ENCODE data around the gene STRIP1.

Gene STRIP1

GRCh38 chr1:110032327-110032726 lies 2.1 kb upstream of the STRIP1 start:
- Histone ChIP-seq H3K9ac (ENCODE audit: insufficient read length, low read depth) (no peak overlapping the region), H3K36me3 (ENCODE audit: insufficient read depth, insufficient read length, low read length) (peaks cover 12% of the 10 kb centered on the region), H3K9me3 (ENCODE audit: insufficient read depth, low read length) (no peaks in the 10 kb centered on the region), H3K27me3 (ENCODE audit: insufficient read depth, insufficient read length) (no peaks in the 10 kb centered on the region), H3K4me1 (ENCODE audit: insufficient read depth, insufficient read length) (no peaks in the 10 kb centered on the region), H3K4me3 (ENCODE audit: insufficient read length, low read depth) (no peak overlapping the region)
- no peak for TF ChIP-seq ZNF274 (IDR thresholded peaks at IDR 0.05; ENCODE audit: low read depth, low read length)
- no peak for TF ChIP-seq SUZ12 (IDR thresholded peaks at IDR 0.05; ENCODE audit: extremely low read depth, insufficient read depth, insufficient read length)
- no peak for TF ChIP-seq YY1 (IDR thresholded peaks at IDR 0.05; ENCODE audit: insufficient read depth, insufficient read length)
- DNase-seq (ENCODE audit: low read depth, low spot score), result no peak

GRCh38 chr1:110033421-110033820 lies 1.0 kb upstream of the STRIP1 start:
- TF ChIP-seq YY1 (IDR thresholded peaks at IDR 0.05; ENCODE audit: insufficient read depth, insufficient read length), result no peak
- TF ChIP-seq SUZ12 (IDR thresholded peaks at IDR 0.05; ENCODE audit: extremely low read depth, insufficient read depth, insufficient read length), result no peak
- no peak for TF ChIP-seq ZNF274 (IDR thresholded peaks at IDR 0.05; ENCODE audit: low read depth, low read length)
- H3K36me3 ChIP-seq (ENCODE audit: insufficient read depth, insufficient read length, low read length), result peaks cover 22% of the 10 kb centered on the region
- H3K9ac ChIP-seq (ENCODE audit: insufficient read length, low read depth), result no peak overlapping the region
- H3K27me3 ChIP-seq (ENCODE audit: insufficient read depth, insufficient read length), result no peaks in the 10 kb centered on the region
- H3K4me1 ChIP-seq (ENCODE audit: insufficient read depth, insufficient read length), result no peaks in the 10 kb centered on the region
- no peak for DNase-seq (ENCODE audit: low read depth, low spot score)
- no peak overlapping the region for H3K4me3 ChIP-seq (ENCODE audit: insufficient read length, low read depth)
- no peaks in the 10 kb centered on the region for H3K9me3 ChIP-seq (ENCODE audit: insufficient read depth, low read length)

GRCh38 chr1:110034040-110034450 lies 379 bp upstream of the STRIP1 start:
- TF ChIP-seq ZNF274 (IDR thresholded peaks at IDR 0.05; ENCODE audit: low read depth, low read length), result no peak
- no peak for TF ChIP-seq YY1 (IDR thresholded peaks at IDR 0.05; ENCODE audit: insufficient read depth, insufficient read length)
- TF ChIP-seq SUZ12 (IDR thresholded peaks at IDR 0.05; ENCODE audit: extremely low read depth, insufficient read depth, insufficient read length), result no peak
- H3K9me3 ChIP-seq (ENCODE audit: insufficient read depth, low read length), result no peaks in the 10 kb centered on the region
- no peak for DNase-seq (ENCODE audit: low read depth, low spot score)
- H3K9ac ChIP-seq (ENCODE audit: insufficient read length, low read depth), result no peak overlapping the region
- H3K4me3 ChIP-seq (ENCODE audit: insufficient read length, low read depth), result peak overlapping the region; percentile 83
- H3K4me1 ChIP-seq (ENCODE audit: insufficient read depth, insufficient read length), result no peaks in the 10 kb centered on the region
- no peaks in the 10 kb centered on the region for H3K27me3 ChIP-seq (ENCODE audit: insufficient read depth, insufficient read length)
- H3K36me3 ChIP-seq (ENCODE audit: insufficient read depth, insufficient read length, low read length), result peaks cover 28% of the 10 kb centered on the region

- peak overlapping the region; percentile 83 for H3K4me3 ChIP-seq (ENCODE audit: insufficient read length, low read depth)
- no peaks in the 10 kb centered on the region for H3K9me3 ChIP-seq (ENCODE audit: insufficient read depth, low read length)
- no peaks in the 10 kb centered on the region for H3K27me3 ChIP-seq (ENCODE audit: insufficient read depth, insufficient read length)
- DNase-seq (ENCODE audit: low read depth, low spot score), result peak; percentile 43
- H3K4me1 ChIP-seq (ENCODE audit: insufficient read depth, insufficient read length), result no peaks in the 10 kb centered on the region
- peak overlapping the region; percentile 93 for H3K9ac ChIP-seq (ENCODE audit: insufficient read length, low read depth)
- H3K36me3 ChIP-seq (ENCODE audit: insufficient read depth, insufficient read length, low read length), result peaks cover 41% of the 10 kb centered on the region
- TF ChIP-seq ZNF274 (IDR thresholded peaks at IDR 0.05; ENCODE audit: low read depth, low read length) (no peak), SUZ12 (IDR thresholded peaks at IDR 0.05; ENCODE audit: extremely low read depth, insufficient read depth, insufficient read length) (no peak), YY1 (IDR thresholded peaks at IDR 0.05; ENCODE audit: insufficient read depth, insufficient read length) (no peak)
These were observed 870 bp downstream of the STRIP1 start for GRCh38 chr1:110035236-110035752.

- no peak for DNase-seq (ENCODE audit: low read depth, low spot score)
- Histone ChIP-seq H3K9me3 (ENCODE audit: insufficient read depth, low read length) (no peaks in the 10 kb centered on the region), H3K4me1 (ENCODE audit: insufficient read depth, insufficient read length) (no peaks in the 10 kb centered on the region), H3K27me3 (ENCODE audit: insufficient read depth, insufficient read length) (no peaks in the 10 kb centered on the region), H3K4me3 (ENCODE audit: insufficient read length, low read depth) (no peak overlapping the region), H3K36me3 (ENCODE audit: insufficient read depth, insufficient read length, low read length) (peaks cover 70% of the 10 kb centered on the region), H3K9ac (ENCODE audit: insufficient read length, low read depth) (no peak overlapping the region)
- TF ChIP-seq YY1 (IDR thresholded peaks at IDR 0.05; ENCODE audit: insufficient read depth, insufficient read length), result no peak
- no peak for TF ChIP-seq SUZ12 (IDR thresholded peaks at IDR 0.05; ENCODE audit: extremely low read depth, insufficient read depth, insufficient read length)
- no peak for TF ChIP-seq ZNF274 (IDR thresholded peaks at IDR 0.05; ENCODE audit: low read depth, low read length)
These were observed 3.8 kb downstream of the STRIP1 start for GRCh38 chr1:110038271-110038670.

- no peak for DNase-seq (ENCODE audit: low read depth, low spot score)
- no peak for TF ChIP-seq SUZ12 (IDR thresholded peaks at IDR 0.05; ENCODE audit: extremely low read depth, insufficient read depth, insufficient read length)
- Histone ChIP-seq H3K4me3 (ENCODE audit: insufficient read length, low read depth) (no peak overlapping the region), H3K27me3 (ENCODE audit: insufficient read depth, insufficient read length) (no peaks in the 10 kb centered on the region), H3K36me3 (ENCODE audit: insufficient read depth, insufficient read length, low read length) (peaks cover 84% of the 10 kb centered on the region), H3K9me3 (ENCODE audit: insufficient read depth, low read length) (no peaks in the 10 kb centered on the region), H3K4me1 (ENCODE audit: insufficient read depth, insufficient read length) (no peaks in the 10 kb centered on the region), H3K9ac (ENCODE audit: insufficient read length, low read depth) (no peak overlapping the region)
These were observed 5.2 kb downstream of the STRIP1 start for GRCh38 chr1:110039641-110040040.

GRCh38 chr1:110040548-110040947 lies 6.1 kb downstream of the STRIP1 start:
- no peak for DNase-seq (ENCODE audit: low read depth, low spot score)
- no peak for TF ChIP-seq SUZ12 (IDR thresholded peaks at IDR 0.05; ENCODE audit: extremely low read depth, insufficient read depth, insufficient read length)
- TF ChIP-seq YY1 (IDR thresholded peaks at IDR 0.05; ENCODE audit: insufficient read depth, insufficient read length), result no peak
- no peak for TF ChIP-seq ZNF274 (IDR thresholded peaks at IDR 0.05; ENCODE audit: low read depth, low read length)
- no peak overlapping the region for H3K4me3 ChIP-seq (ENCODE audit: insufficient read length, low read depth)
- H3K9ac ChIP-seq (ENCODE audit: insufficient read length, low read depth), result no peak overlapping the region
- H3K9me3 ChIP-seq (ENCODE audit: insufficient read depth, low read length), result no peaks in the 10 kb centered on the region
- H3K27me3 ChIP-seq (ENCODE audit: insufficient read depth, insufficient read length), result no peaks in the 10 kb centered on the region
- no peaks in the 10 kb centered on the region for H3K4me1 ChIP-seq (ENCODE audit: insufficient read depth, insufficient read length)
- H3K36me3 ChIP-seq (ENCODE audit: insufficient read depth, insufficient read length, low read length), result peaks cover 93% of the 10 kb centered on the region
